ENCODE data around the gene FAM209A. TPM values are rescaled to one million over a fixed set of nuclear protein-coding genes. Genes with fewer than 3 reads are reported as not detected.

FAM209A gene
- total RNA-seq, 1 experiment from 2014 or later = 0.32 TPM

DNA sequence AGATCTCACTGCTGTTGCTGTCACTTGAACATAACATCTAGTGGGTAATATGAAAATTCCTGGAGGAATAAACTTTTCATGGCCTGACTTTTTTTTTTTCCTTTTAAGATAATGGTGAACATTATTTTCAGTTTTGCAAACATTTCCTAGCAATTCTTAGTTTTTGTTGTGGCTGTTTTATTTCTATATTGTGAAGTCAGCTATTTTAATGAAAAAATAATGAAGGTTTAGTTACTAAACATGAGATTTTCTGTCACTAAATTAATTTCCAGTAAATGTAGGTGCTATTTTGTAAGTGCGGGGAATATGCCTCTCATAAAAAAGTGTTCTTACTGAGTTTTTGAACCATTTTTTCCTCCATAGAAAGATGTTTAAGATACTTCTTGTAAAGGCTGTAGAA lies 23.4 kb upstream of the FAM209A start:
- CTCF ChIA-PET = no interaction called here

DNA sequence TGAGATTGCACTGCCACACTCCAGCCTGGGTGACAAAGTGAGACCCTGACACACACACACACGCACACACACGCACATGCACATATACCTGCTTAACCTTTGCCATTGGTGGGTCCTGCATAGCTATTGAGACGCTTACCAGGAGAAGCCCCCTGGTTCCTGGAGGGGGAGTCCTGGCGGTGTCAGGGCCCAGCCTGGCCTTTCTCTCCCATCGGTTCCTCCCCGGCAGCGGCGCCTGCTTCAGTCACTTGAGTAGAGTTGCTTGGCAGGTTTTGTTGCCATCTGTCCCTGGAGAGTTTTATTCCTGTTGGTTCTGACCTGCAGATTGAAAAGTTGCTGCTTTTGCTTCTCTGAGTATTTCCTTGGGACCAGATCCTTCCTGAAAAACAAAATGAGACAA lies 20.6 kb upstream of the FAM209A start:
- no peak for DNase-seq (ENCODE audit: low spot score)
- H3K27me3 ChIP-seq (replicated peaks; ENCODE audit: insufficient read depth, low read depth, low read length, poor library complexity) = no peaks in the 10 kb centered on the region
- ChIA-PET POLR2A (ENCODE audit: low non-redundant PET) (no interaction called here), CTCF (no interaction called here)
- H3K4me3 ChIP-seq (ENCODE audit: low read depth, low read length, poor library complexity, severe bottlenecking) = no peak overlapping the region
- no peak for TF ChIP-seq EZH2 (IDR thresholded peaks at IDR 0.05; ENCODE audit: borderline replicate concordance, low read depth, low read length, poor library complexity, severe bottlenecking)
- no peak for TF ChIP-seq CTCF (conservative IDR thresholded peaks at IDR 0.05; ENCODE audit: low read depth, low read length)
- intact Hi-C loops (cut with micrococcal nuclease; ENCODE audit: unreplicated experiment) = no loop called here
- H3K4me1 ChIP-seq (ENCODE audit: insufficient read depth, low read length, poor library complexity, severe bottlenecking) = no peaks in the 10 kb centered on the region
- no peaks in the 10 kb centered on the region for H3K36me3 ChIP-seq (ENCODE audit: insufficient read depth, low read length, poor library complexity, severe bottlenecking)
- no peaks in the 10 kb centered on the region for H3K9me3 ChIP-seq (ENCODE audit: low read depth, low read length, poor library complexity, severe bottlenecking)
- BruUV-seq (replicated peaks) = no TSS peak
- H3K27ac ChIP-seq (ENCODE audit: low read depth, low read length, poor library complexity, severe bottlenecking) = no peak overlapping the region

More for the DNA sequence above, 23.4 kb upstream of the FAM209A start:
- Histone ChIP-seq H3K9me3 (ENCODE audit: low read depth, low read length, poor library complexity, severe bottlenecking) (no peaks in the 10 kb centered on the region), H3K4me1 (ENCODE audit: insufficient read depth, low read length, poor library complexity, severe bottlenecking) (no peaks in the 10 kb centered on the region), H3K36me3 (ENCODE audit: insufficient read depth, low read length, poor library complexity, severe bottlenecking) (no peaks in the 10 kb centered on the region), H3K27ac (ENCODE audit: low read depth, low read length, poor library complexity, severe bottlenecking) (no peak overlapping the region), H3K4me3 (ENCODE audit: low read depth, low read length, poor library complexity, severe bottlenecking) (no peak overlapping the region), H3K27me3 (replicated peaks; ENCODE audit: insufficient read depth, low read depth, low read length, poor library complexity) (no peaks in the 10 kb centered on the region)
- POLR2A ChIA-PET (ENCODE audit: low non-redundant PET) = no interaction called here
- no peak for TF ChIP-seq EZH2 (IDR thresholded peaks at IDR 0.05; ENCODE audit: borderline replicate concordance, low read depth, low read length, poor library complexity, severe bottlenecking)
- no peak for TF ChIP-seq CTCF (conservative IDR thresholded peaks at IDR 0.05; ENCODE audit: low read depth, low read length)
- no peak for DNase-seq (ENCODE audit: low spot score)
- intact Hi-C loops (cut with micrococcal nuclease; ENCODE audit: unreplicated experiment) = no loop called here
- BruUV-seq (replicated peaks) = no TSS peak

DNA sequence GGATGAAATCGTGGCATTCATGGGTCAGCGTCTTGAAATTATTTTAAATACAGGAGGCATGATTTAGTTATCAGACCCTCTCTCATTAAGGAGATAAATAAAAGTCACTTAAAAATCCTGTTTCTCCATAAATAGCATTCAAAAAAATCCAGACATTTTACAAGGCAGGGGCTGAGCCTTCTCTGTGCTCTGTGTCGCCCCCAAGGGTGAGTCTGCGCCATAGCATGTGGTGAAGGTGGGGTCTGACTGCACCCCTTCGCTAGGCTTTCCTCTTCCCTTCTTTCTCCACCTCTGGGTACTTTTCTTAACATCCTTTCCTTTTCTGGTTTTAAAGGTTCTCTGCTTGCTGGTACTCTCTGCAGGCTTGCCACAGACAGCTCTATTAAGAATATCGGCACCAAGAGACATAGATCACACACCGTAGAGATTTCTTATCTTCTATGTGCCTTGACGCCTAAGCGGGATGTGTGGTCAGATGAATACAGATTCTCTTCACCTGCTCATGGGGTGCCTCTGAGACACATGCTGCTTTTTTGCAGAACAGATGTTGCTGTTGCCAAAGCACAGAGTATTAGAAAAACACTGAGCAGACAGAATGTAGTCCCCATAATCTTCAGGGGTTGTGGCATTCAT lies 20.1 kb upstream of the FAM209A start:
- intact Hi-C loops (cut with micrococcal nuclease; ENCODE audit: unreplicated experiment) = no loop called here
- BruUV-seq (replicated peaks) = no TSS peak
- TF ChIP-seq EZH2 (IDR thresholded peaks at IDR 0.05; ENCODE audit: borderline replicate concordance, low read depth, low read length, poor library complexity, severe bottlenecking) (no peak), CTCF (conservative IDR thresholded peaks at IDR 0.05; ENCODE audit: low read depth, low read length) (peak; percentile 64)
- ChIA-PET CTCF (no interaction called here), POLR2A (ENCODE audit: low non-redundant PET) (interaction anchor here (0.6 kb wide), 1 partner anchor 113 kb away, joined by 3 read pairs; no protein-coding TSS in a partner anchor)
- Histone ChIP-seq H3K36me3 (ENCODE audit: insufficient read depth, low read length, poor library complexity, severe bottlenecking) (no peaks in the 10 kb centered on the region), H3K27ac (ENCODE audit: low read depth, low read length, poor library complexity, severe bottlenecking) (no peak overlapping the region), H3K4me1 (ENCODE audit: insufficient read depth, low read length, poor library complexity, severe bottlenecking) (no peaks in the 10 kb centered on the region), H3K4me3 (ENCODE audit: low read depth, low read length, poor library complexity, severe bottlenecking) (no peak overlapping the region), H3K27me3 (replicated peaks; ENCODE audit: insufficient read depth, low read depth, low read length, poor library complexity) (no peaks in the 10 kb centered on the region), H3K9me3 (ENCODE audit: low read depth, low read length, poor library complexity, severe bottlenecking) (no peaks in the 10 kb centered on the region)
- DNase-seq (ENCODE audit: low spot score) = peak; percentile 6
